Rectal smooth muscle tissue (tissue), 1 donor: ENCODE results near the gene TERB1.

Source experiments
- H3K27ac ChIP-seq: one replicate; pipeline ENCODE4 v1.7.0; 2013; ENCODE audit warnings: low read depth, low read length, inconsistent platforms
- H3K27me3 ChIP-seq: one replicate; pipeline ENCODE4 v1.7.0; 2013; ENCODE audit warnings: low read length; ENCODE audit not compliant: control insufficient read depth, insufficient read depth
- H3K36me3 ChIP-seq: one replicate; pipeline ENCODE4 v1.7.0; 2013; ENCODE audit warnings: low read length; ENCODE audit not compliant: control insufficient read depth, insufficient read depth
- H3K4me1 ChIP-seq: one replicate; pipeline ENCODE4 v1.7.0; 2013; ENCODE audit warnings: low read length; ENCODE audit not compliant: control insufficient read depth, insufficient read depth
- H3K4me3 ChIP-seq: one replicate; pipeline ENCODE4 v1.7.0; 2013; ENCODE audit warnings: low read length
- H3K9ac ChIP-seq: one replicate; pipeline ENCODE4 v1.7.0; 2013; ENCODE audit warnings: low read length

Gene TERB1

GRCh38 chr16:66706506-66706880, 94.9 kb downstream of the TERB1 start:
- Histone ChIP-seq H3K4me3 (peak overlapping the region; percentile 13), H3K27ac (peak overlapping the region; percentile 37), H3K9ac (peak overlapping the region; percentile 51)

DNA sequence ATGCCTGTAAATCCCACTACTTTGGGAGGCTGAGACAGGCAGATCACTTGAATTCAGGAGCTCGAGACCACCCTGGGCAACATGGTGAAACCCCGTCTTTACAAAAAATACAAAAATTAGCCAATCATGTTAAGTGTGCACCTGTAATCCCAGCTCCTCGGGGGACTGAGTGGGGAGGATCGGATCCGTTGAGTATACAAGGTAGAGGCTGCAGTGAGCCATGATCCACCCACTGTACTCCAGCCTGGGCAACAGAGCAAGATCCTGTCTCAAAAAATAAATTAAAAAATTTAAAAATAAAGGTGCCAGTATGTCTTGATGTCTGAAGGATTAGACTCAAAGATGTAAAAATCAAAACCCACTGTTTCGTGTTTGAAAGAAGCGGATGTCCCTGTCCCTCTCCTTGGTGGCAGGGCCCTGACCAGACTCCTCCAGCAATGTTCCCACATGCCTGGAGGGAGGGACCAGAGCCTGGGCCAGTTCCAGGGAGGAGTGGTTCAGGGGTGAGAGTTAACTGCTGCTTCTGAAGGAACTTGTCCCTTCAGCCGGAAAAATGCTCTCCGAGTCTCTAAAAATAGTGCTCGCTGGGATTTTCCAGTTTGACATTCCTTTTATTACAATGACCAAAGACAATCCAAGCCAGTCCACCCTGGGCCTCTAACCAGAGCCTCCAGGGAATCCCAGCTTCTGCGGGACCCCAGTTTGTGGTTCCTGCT, 95.4 kb downstream of the TERB1 start:
- no peaks in the 10 kb centered on the region for H3K27me3 ChIP-seq
- H3K4me1 ChIP-seq: no peaks in the 10 kb centered on the region
- peak overlapping the region; percentile 13 for H3K4me3 ChIP-seq
- H3K9ac ChIP-seq: no peak overlapping the region
- H3K27ac ChIP-seq: no peak overlapping the region
- H3K36me3 ChIP-seq: no peaks in the 10 kb centered on the region

More at GRCh38 chr16:66706506-66706880, 94.9 kb downstream of the TERB1 start:
- Histone ChIP-seq H3K36me3 (no peaks in the 10 kb centered on the region), H3K27me3 (no peaks in the 10 kb centered on the region), H3K4me1 (no peaks in the 10 kb centered on the region)
